Measurements from ENCODE around the gene POGK.
"Not testable (repeated sequence)": the region's sequence is repeated elsewhere in the genome, so short reads cannot be mapped to it uniquely, and the experiment has no call there.

The POGK gene, protein sequence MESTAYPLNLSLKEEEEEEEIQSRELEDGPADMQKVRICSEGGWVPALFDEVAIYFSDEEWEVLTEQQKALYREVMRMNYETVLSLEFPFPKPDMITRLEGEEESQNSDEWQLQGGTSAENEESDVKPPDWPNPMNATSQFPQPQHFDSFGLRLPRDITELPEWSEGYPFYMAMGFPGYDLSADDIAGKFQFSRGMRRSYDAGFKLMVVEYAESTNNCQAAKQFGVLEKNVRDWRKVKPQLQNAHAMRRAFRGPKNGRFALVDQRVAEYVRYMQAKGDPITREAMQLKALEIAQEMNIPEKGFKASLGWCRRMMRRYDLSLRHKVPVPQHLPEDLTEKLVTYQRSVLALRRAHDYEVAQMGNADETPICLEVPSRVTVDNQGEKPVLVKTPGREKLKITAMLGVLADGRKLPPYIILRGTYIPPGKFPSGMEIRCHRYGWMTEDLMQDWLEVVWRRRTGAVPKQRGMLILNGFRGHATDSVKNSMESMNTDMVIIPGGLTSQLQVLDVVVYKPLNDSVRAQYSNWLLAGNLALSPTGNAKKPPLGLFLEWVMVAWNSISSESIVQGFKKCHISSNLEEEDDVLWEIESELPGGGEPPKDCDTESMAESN

DNA sequence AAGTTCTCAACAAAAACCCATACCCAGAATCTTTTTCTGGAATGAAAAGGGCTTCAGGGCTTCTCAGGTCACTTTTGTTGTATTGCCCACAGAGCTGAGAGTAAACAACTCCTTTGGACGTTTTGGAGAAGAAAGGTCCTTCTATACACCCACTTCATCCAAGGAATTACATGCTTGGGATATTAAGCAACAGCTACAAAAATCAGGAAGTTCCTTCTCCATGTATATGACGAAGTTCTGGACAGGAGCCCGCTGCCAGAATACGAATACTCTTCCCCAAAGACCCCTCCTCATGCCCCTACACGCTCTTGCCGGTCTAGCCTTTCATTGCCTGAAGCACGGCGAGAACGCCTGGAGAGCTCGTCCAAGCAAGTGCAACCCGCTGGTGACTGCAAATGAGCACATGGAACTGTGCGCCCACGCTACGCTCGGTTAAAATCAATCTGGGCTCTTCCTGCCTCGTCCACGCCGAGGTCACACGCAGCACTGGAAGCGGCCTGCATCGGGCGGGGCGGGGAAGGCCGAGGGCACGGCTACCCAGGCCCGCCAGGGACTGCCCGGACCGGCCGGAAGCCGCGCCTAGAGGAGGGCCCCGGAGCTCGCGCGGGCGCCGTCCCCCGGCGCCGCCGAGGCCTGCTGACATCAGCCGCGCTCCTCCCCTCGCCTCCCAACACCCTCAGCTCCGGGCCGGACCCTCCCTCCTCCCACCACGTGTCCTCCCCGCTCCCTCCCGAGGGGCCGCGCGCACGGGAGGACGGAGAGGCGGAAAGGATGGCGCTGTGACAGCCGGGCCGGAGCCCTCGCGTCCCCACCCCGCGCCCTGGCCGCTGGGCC is at the start of gene POGK:
POGK (plus strand) TSS at position 710 of the 834 bp plus-strand sequence. CDS start 1,482 bp downstream, outside the sequence.
- peak; percentile 84 for DNase-seq

DNA sequence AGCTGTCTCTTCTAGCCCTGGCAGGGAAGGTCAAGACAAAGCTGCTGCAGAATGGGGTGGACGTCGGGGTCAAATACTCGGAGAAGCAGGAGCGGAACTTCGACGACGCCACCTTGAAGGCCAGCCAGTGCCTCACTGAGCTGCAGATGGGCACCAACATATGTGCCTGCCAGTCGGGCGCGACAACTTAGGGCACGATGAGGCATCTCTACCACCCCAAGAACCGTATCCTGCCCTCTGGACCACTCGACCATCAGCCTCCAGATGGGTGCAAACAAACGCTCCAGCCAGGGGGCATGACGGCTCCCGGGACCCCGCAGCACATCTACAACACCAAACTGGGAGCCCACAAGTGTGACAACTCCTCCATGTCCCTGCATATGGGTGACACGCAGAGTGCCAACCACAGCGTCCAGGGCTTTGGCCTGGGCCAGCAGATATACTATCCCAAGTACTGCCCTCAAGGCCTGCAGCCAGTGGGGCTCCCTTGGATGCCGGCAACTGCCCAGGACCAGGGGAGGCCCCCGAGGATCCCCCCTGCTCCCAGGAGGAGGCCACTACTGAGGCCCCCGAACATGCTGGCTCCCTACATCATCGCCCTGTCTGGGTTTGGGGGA is 42.5 kb upstream of the POGK start:
- DNase-seq = no peak

DNA sequence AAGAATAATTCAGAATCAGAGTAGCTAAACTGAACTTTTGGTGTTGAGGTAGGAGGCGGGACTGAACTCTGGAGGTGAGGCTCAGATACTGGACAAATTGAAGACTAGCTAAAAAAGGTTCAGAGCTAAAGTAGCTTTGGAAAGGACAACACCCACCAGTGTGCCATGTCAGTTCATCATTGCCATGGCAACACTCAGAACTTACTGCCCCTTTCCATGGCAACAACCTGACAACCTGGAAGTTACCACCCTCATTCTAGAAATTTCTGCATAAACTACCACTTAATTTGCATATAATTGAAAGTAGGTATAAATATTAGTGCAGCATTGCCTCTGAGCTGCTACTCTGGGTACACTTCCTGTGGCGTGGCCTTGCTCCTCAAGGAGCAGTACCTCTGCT is 30.3 kb upstream of the POGK start:
- no peak for DNase-seq

DNA sequence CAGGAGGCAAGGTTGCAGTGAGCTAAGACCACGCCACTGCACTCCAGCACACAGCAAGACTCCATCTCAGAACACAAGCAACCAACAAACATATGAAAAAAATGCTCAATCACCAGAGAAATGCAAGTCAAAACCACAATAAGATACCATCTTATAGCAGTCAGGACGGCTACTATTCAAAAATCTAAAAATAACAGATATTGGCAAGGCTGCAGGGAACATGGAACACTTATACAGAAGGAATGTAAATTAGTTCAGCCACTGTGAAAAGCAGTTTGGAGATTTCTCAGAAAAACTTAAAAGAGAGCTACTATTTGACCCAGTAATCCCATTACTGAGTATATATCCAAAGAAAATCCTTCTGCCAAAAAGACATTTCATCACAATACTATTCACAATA is 27.6 kb upstream of the POGK start:
- no peak for DNase-seq

DNA sequence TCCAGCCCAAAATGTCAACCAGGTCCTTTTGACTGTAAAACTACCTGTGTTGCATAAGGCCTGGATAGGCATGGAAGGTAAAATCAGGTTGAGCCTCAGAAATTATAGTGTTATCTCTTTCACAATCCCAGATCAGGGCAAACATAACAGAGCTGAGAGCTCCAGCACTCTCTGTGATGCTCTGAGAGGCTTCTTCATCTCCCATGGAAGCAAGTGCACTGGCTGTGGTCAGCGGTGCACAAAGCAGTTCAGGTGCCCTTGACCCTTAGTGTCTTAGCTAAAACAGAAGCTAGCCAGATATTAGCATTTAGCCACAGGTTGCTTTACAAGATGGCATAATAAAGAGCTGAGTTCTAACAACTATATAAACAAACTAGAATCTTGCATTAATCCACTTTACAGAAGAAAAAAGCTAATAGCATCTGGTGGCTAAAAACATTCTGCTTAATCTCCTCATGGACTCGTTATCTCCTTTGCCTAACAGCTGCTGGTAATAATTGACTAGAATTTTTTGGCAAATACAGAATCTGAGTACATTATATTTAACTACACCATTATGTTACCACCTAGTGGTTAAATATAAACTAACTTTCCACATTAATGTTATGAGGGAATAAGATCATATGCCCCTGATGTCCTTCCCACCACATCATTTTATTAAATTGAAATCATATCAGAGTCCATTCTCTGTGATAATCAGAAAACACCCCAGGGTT is 25.6 kb upstream of the POGK start:
- DNase-seq = no peak

DNA sequence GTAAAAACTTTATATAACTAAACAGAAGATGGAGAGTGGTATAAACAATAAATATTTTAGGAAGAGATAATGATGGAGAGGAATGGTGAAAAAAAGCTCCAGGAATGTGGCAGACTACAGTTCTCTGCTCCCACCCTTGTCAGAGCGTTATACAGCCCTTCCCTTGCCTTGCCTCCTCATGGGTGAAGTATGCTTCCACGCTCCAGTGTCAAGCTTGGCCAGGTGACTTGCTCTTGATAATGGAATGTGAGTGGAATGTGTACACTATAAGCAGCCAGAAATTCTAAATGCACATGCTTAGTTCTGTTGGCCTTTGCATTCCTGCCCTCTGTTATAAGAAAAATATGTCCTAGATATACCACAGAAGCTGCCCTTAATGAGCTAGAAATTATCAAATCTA is 24.7 kb upstream of the POGK start:
- no peak for DNase-seq

DNA sequence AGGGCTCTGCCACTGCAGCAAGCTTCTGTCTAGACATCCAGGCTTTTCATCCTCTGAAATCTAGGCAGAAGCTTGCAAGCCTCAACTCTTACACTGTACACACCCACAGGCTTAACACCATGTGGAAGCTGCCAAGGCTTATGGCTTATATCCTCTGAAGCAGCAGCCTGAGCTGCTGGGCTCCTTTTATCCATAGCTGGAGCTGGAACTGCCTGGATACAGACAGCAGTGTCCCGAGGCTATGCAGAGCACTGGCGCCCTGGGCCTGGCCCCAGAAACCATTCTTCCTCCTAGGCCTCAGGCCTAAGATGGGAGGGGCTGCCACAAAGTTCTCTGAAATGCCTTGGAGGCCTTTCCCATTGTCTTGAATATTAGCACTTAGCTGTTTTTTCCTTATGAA is 19.3 kb upstream of the POGK start:
- DNase-seq = no peak

DNA sequence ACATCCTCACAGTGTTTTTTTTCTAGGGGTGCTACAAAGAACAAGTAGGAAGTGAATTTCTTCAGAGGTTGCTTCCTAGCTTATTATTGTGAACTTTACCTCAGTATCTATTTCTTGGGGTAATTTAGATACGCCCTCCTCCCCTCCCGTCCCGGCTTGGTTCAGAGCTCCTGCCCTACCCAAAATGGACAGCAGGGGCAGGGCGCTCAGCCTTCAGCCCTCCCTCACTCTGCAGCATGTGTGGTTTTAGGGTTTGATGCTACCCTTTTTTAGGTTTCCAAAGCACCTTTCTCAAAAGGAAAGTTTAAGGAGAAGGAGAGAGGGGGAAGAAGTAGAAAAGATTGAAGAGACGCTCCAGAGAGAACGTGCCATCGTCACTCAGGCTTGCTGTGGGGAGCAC is 16.9 kb upstream of the POGK start:
- no peak for DNase-seq

DNA sequence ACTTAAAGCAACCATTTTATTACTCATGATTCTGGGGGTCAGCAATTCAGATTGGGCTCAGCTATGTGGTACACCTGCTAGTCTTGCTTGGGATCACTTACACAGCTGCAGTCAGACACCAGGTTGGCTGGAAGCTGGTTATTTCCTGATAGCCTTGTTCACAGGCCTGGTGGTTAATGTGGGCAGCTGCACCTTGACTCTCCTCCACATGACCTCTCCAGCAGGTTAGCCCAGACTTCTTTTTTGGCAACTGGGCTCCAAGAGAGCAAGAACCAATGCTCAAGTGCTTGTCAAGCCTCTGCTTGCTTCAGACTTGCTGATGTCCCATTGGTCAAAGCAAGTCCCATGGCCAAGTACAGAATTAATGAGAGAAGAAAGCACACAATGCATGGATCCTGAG is 11.8 kb upstream of the POGK start:
- no peak for DNase-seq

DNA sequence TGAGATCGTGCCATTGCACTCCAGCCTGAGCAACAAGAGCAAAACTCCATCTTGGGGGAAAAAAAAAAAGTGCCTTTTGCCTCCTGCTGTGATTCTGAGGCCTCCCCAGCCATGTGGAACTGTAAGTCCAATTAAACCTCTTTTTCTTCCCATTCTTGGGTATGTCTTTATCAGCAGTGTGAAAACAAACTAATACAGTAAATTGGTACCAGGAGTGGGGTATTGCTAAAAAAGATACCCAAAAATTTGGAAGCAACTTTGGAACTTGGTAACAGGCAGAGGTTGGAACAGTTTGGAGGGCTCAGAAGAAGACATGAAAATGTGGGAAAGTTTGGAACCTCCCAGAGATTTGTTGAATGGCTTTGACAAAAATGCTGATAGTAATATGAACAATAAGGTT is 9.5 kb upstream of the POGK start:
- DNase-seq = not testable (repeated sequence)

DNA sequence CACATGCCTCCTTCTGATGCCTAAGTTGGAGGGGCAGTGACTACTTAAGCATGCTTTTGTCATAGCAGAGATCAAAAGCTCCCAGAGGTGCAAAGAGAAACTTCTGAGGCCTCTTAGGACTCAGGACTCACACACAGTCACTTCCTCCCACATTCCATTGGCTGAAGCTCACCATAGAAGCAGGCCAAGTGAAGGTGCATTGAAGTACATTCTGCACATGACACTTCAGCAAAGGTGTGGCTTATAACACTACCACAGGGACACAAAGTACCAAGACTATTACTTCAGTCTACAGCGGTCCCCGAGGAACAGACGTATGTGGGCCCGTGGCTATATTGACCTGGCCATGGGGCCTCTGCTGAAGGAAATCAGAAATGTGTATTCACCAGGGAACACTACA is 2.5 kb upstream of the POGK start:
- no peak for DNase-seq

DNA sequence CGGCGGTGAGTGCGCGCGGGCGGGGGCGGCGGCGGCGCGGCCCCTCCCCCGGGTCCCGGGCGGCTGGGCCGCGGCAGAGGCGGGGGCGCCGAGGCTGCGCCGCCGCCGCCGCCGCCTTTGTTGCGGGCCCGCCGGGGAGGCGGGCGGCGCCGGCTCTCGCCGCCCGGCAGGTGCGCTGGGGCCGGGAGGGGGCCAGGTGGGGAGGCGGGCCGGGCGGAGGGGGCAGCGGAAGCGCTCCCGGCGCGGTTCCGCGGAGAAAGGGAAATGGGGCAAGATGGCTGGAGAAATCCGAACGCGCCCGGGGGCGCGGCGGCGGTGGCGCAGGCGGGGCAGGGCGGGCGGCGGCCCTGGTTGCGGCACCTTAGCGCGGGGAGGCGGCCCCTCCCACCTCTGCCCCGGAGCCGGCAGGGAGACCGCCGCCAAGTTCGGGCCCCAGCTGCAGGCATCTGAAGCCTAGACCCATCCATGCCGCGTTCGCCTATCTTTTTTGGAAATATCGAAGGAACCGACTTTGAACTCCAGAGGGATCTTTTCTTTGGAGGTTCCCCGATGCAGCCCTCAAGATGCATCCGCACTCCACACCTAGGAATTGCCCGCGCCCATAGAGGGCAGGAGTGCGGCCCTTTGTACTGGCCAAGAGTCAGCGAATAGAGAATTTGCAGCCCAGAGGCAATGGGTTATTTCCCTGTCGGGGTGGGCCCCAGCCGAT is 479 bp downstream of the POGK start:
- peak; percentile 55 for DNase-seq

DNA sequence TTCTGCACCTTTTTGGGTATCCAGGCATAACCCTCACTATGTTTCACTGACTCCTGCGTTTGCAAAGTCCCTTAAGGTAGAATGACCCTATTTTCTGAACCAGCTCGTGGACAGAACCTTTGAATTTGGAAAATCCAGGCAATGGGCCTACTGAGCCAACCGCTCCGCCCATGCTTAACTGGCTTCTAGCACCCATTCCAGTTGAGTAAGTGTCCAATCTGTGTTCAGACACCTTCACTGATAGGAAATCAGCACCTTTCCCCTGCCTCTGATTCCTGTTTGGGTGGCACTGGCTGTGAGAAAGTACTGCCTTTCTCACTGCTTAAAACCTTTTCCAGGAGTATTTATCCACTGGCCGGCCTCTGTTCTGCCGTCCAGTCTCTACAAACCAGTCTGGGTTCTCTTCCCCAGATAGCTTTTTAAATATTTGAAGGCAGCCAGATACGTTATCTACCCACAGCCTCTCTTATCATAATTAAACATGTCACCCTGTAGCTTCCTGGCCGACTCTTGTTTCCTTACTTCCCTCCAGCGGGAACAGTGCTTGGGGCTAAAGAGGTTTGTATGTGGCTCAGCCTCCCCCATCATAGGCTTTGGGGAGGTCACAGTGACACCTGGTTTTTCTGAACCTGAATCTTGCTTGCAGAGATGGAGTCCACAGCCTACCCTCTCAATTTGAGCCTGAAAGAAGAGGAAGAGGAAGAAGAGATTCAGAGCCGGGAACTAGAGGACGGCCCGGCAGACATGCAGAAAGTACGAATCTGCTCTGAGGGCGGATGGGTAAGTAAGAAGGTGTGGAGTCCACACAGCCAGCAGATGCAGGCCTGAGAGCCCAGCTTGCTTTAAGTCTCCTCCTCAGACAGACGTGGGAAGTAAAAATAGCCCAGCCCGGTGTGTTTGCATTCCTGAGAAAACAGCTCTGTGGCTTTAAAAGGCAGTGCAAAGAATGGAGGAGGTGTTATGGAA is 1.3 kb downstream of the POGK start:
- no peak for DNase-seq

DNA sequence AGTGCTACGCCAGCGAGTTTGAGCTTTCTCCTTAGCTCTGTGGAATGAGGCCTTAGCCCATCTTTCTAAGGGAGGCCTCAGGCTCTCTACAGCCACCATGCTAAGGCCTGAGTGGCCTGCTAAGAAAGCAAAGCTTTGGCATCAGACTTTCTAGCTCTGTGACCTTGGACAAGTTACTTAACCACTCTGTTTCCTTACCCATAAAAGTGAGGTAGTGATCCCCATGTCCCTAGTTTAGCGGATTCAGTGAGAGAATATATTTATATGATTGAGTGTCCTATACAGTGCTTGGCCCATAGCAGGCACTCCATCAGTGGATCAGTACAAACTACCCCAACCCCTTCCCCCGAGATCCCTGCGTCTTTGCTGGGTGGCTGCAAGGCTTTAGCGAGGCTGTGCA is 4.0 kb downstream of the POGK start:
- no peak for DNase-seq

DNA sequence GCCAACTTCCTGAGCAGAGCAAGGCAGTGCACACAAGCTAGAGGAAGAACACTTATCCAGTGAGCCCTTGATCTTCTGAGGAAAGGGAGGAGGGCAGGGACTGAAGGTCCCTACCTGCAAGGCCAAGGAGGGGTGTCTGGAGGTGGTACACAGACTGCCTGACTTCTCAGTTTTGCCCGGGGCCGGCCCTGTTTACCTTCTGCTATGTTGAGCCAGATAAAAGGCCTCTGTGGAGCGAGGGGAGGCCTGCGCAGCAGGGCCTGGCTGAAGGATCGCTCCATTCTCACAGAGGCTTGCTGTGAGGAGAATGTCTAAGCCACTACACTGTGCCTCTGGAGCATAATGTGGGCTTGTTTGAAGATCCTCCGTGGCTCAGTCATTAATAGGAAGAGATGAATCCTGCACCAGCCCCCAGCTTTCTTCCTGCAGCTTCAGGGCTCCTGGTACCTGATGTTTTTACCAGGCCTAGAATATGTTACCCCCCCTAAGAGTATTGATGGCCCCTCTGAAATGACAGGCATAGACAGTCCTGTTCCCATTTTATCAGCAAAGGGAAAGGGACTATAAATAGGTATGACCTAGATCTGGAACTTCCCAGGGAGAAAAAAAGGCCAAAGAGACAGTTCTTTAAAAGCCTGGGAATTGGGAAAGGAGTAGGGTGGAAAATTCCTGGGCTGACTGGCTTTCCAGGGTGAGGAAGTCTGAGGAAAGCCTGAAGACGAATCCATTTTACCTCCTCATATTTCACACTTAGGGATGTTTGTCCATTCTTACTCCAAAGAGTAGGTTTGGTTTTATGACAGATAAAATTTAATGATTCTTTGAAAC is 4.7 kb downstream of the POGK start:
- no peak for DNase-seq

DNA sequence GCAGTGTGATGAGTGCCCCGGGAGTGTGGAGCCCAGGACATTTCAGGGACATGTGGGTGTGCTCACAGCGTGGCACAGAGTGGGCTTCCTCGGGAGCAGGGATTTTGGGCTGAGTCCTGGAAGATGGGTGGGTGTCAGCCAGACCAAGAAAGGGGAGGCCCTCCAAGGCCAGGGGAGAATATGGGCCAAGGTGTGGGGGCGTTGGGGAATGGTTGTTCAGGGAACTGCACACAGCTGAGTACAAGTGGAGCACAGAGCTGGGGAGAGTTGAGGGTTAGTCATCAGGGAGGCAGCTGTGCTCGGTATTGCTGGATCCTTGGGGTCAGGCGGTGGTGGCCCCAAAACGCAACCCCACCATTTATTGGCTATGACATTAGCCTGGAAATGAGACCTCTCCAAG is 5.5 kb downstream of the POGK start:
- DNase-seq = no peak

DNA sequence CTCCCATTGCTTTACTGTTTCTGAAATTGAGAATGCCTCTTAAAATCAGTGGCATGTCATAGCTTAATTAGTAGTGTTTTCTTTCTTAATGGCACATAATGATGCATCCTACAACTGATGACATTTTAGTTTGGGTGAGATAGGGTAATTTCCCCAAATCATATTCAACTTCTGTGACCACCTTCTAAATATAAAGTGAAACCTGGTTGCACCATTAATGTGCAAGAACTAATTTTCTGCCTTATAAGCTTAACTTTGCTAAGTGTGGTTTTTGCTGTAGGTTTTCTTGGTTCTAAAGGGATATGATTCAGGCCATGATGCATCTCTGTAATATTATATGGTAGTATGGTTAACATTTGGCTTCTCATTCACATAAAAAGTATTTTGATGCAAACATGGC is 8.9 kb downstream of the POGK start:
- no peak for DNase-seq

DNA sequence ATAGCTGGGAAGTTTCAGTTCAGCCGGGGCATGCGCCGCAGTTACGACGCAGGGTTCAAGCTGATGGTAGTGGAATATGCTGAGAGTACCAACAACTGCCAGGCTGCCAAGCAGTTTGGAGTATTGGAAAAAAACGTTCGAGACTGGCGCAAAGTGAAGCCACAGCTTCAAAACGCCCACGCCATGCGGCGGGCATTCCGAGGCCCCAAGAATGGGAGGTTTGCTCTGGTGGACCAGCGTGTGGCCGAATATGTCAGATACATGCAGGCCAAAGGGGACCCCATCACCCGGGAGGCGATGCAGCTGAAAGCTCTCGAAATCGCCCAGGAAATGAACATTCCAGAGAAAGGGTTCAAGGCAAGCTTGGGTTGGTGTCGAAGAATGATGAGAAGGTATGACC is 9.9 kb downstream of the POGK start:
- no peak for DNase-seq

DNA sequence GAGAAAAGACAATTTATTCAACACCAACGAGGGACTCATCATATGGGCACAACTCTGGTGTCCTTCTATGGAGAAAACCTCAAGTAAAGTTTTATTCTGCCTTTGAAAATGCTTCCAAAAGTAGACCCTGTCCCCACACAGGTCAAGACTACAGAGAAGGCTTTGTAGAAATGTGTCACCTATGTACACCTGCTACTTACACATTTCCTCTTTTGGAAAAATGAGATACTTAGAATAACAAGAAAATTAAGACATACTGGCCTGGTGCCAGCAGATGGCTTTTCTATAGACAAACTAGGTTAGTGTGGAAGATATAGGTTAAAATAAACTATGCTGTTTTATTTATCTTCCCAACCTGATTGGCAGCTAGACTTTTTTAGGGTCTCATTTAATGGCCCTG is 13.6 kb downstream of the POGK start:
- DNase-seq = no peak

DNA sequence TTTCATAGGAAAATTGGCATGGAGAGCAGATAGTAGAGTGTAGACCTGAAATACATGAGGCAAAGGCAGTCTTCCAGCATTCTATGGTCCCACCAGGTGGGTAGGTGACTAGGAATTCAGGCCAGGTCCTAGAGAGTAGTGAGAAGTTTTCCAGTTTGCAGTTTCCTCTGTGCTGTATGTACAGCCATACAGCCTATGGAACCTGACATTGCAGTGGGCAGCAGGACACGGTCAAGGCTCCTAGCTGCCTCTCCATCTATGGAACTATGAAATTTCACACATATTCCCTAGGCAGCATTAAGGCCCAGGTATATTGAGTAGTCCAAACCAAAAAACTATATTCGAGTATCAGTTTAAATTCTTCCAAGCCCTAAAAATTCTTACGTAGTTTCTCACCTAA is 16.3 kb downstream of the POGK start:
- no peak for DNase-seq
